22Rv1 (cell line): ENCODE results near the gene RAP1A.

Experiments used
- ZFX ChIP-seq: fragments of 450-650 bp; IDR thresholded peaks from 2 replicates; pipeline ENCODE4 v1.6.1; 2017; ENCODE audit warnings: antibody characterized with exemption, borderline replicate concordance
- TF ChIP-seq, protein P1 (sequence below): fragments of 450-650 bp; IDR thresholded peaks from 2 replicates; pipeline ENCODE4 v1.5.1; 2017; ENCODE audit warnings: mild to moderate bottlenecking

DNA sequence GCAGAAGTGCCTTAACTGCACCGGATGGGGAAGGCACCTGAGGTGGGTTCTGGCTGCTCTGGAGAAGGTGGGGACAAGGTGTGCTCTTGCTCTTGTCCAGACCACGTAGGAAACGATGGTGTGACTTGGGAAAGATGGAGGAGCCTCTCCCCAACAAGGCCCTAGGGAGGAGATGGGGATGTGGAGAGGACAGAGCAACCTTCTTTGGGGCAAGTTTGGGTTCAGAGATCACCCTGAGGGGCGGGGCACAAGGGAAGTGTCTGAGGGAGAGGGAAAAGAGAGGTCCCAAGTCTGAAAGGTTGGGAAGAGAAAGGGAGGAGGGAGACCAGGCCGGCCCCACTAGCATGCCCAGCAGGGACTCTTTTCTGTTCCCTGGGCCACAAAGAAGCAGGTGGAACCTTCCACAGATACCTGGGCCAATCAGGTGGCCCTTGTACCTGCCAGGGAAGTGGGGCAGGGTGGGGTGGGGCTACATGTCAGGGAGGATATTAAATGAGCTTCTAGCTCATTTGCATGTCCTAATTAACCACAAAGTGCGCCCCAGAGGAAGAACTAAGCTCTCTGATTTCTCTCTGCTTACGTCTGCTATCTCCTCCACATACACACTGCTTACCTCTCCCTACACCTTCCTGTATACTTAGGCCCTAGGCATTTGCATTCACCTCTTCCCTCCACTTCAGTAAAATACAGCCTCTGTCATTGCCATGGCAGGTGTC, 103.7 kb downstream of the RAP1A start:
- TF ChIP-seq, protein P1, sequence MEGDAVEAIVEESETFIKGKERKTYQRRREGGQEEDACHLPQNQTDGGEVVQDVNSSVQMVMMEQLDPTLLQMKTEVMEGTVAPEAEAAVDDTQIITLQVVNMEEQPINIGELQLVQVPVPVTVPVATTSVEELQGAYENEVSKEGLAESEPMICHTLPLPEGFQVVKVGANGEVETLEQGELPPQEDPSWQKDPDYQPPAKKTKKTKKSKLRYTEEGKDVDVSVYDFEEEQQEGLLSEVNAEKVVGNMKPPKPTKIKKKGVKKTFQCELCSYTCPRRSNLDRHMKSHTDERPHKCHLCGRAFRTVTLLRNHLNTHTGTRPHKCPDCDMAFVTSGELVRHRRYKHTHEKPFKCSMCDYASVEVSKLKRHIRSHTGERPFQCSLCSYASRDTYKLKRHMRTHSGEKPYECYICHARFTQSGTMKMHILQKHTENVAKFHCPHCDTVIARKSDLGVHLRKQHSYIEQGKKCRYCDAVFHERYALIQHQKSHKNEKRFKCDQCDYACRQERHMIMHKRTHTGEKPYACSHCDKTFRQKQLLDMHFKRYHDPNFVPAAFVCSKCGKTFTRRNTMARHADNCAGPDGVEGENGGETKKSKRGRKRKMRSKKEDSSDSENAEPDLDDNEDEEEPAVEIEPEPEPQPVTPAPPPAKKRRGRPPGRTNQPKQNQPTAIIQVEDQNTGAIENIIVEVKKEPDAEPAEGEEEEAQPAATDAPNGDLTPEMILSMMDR: no peak
- TF ChIP-seq ZFX: no peak
